Thyroid gland (tissue), 4 donors: ENCODE data around the gene SPTLC2.

Source experiments
- POLR2A ChIP-seq, 2 donors: fragments of 450-650 bp; IDR thresholded peaks; one replicate each; pipeline ENCODE4 v1.6.1; 2017; ENCODE audit warnings: antibody characterized with exemption in 2 of 2, mild to moderate bottlenecking in 2 of 2, moderate library complexity in 1 of 2
- TF ChIP-seq, protein P1 (sequence below), 6 experiments: fragments of 200-600 bp in 3 of 6; fragments of 450-650 bp in 3 of 6; sonication (generic) in 3 of 6; IDR thresholded peaks; one replicate each; pipeline ENCODE4 v1.5.1; 2016 to 2019; ENCODE audit warnings: antibody characterized with exemption in 6 of 6, mild to moderate bottlenecking in 2 of 6, inconsistent platforms in 1 of 6, moderate library complexity in 1 of 6

DNA sequence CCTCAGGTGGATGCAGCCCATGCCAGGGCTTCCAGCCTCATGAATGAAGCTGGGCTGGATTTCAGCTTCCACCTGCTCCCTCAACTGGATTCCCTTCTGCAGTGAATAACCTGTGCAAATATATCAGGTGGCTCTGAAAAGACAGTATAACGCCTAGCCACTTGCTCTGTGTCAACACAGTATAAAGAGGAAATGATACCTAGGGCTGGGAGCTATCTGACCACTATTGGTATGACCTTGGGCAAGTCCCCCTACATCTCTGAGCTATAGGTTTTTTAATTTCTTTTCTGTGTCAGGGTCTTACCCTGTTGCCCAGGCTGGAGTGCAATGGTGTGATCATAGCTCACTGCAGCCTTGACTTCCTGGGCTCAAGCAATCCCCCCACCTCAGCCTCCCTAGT lies 137.6 kb downstream of the SPTLC2 start:
- TF ChIP-seq, protein P1, sequence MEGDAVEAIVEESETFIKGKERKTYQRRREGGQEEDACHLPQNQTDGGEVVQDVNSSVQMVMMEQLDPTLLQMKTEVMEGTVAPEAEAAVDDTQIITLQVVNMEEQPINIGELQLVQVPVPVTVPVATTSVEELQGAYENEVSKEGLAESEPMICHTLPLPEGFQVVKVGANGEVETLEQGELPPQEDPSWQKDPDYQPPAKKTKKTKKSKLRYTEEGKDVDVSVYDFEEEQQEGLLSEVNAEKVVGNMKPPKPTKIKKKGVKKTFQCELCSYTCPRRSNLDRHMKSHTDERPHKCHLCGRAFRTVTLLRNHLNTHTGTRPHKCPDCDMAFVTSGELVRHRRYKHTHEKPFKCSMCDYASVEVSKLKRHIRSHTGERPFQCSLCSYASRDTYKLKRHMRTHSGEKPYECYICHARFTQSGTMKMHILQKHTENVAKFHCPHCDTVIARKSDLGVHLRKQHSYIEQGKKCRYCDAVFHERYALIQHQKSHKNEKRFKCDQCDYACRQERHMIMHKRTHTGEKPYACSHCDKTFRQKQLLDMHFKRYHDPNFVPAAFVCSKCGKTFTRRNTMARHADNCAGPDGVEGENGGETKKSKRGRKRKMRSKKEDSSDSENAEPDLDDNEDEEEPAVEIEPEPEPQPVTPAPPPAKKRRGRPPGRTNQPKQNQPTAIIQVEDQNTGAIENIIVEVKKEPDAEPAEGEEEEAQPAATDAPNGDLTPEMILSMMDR (IDR thresholded peaks at IDR 0.05) = no peak
- TF ChIP-seq POLR2A (IDR thresholded peaks at IDR 0.05) = no peak
